ENCODE measurements around the gene CADPS. TPM values are rescaled to one million over a fixed set of nuclear protein-coding genes. Genes with fewer than 3 reads are reported as not detected.

The CADPS gene
- total and polyA plus RNA-seq, 9 of the 15 experiments (the other 6 are each of a cell fraction or from before 2014, with no cell fraction given), result not detected

GRCh38 chr3:62676689-62677271 is 198.4 kb downstream of the CADPS start:
- H2AFZ ChIP-seq (ENCODE audit: low read depth, low read length), result no peak overlapping the region
- TF ChIP-seq SMARCE1 (IDR thresholded peaks at IDR 0.05), result no peak
- TF ChIP-seq, protein P1, sequence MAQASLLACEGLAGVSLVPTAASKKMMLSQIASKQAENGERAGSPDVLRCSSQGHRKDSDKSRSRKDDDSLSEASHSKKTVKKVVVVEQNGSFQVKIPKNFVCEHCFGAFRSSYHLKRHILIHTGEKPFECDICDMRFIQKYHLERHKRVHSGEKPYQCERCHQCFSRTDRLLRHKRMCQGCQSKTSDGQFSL (CRISPR knock-in tag; IDR thresholded peaks at IDR 0.05), result no peak
- TF ChIP-seq, protein P1 (tag; IDR thresholded peaks at IDR 0.05), result no peak
- TF ChIP-seq BDP1 (IDR thresholded peaks at IDR 0.05; ENCODE audit: insufficient read depth, insufficient read length), result no peak
- TF ChIP-seq SIX5 (IDR thresholded peaks at IDR 0.05; ENCODE audit: borderline replicate concordance in 1 of 2, insufficient read depth in 1 of 2, low read depth in 1 of 2, low read length in 2 of 2), result no peak
- TF ChIP-seq, protein P2, sequence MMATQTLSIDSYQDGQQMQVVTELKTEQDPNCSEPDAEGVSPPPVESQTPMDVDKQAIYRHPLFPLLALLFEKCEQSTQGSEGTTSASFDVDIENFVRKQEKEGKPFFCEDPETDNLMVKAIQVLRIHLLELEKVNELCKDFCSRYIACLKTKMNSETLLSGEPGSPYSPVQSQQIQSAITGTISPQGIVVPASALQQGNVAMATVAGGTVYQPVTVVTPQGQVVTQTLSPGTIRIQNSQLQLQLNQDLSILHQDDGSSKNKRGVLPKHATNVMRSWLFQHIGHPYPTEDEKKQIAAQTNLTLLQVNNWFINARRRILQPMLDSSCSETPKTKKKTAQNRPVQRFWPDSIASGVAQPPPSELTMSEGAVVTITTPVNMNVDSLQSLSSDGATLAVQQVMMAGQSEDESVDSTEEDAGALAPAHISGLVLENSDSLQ (IDR thresholded peaks at IDR 0.05), result no peak
- no peak for TF ChIP-seq ZEB2 (IDR thresholded peaks at IDR 0.05)
- TF ChIP-seq, protein P3, sequence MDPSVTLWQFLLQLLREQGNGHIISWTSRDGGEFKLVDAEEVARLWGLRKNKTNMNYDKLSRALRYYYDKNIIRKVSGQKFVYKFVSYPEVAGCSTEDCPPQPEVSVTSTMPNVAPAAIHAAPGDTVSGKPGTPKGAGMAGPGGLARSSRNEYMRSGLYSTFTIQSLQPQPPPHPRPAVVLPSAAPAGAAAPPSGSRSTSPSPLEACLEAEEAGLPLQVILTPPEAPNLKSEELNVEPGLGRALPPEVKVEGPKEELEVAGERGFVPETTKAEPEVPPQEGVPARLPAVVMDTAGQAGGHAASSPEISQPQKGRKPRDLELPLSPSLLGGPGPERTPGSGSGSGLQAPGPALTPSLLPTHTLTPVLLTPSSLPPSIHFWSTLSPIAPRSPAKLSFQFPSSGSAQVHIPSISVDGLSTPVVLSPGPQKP (CRISPR knock-in tag; IDR thresholded peaks at IDR 0.05), result no peak
- no peak for TF ChIP-seq ZNF57 (CRISPR knock-in tag; IDR thresholded peaks at IDR 0.05)
- TF ChIP-seq KAT7 (CRISPR knock-in tag; IDR thresholded peaks at IDR 0.05; ENCODE audit: borderline replicate concordance), result no peak
- no peak for TF ChIP-seq MCM5 (IDR thresholded peaks at IDR 0.05; ENCODE audit: low read depth)
- no peak for TF ChIP-seq HINFP (tag; conservative IDR thresholded peaks at IDR 0.05; ENCODE audit: low read depth)
- no peak for TF ChIP-seq POLR3G (IDR thresholded peaks at IDR 0.05; ENCODE audit: extremely low read depth, insufficient read length, insufficient replicate concordance)
- TF ChIP-seq ZNF280B (CRISPR knock-in tag; IDR thresholded peaks at IDR 0.05), result no peak
- no peak for TF ChIP-seq DPF2 (IDR thresholded peaks at IDR 0.05)
- no peak for TF ChIP-seq TFAP4 (CRISPR knock-in tag; IDR thresholded peaks at IDR 0.05; ENCODE audit: borderline replicate concordance)

More at GRCh38 chr3:62676689-62677271, 198.4 kb downstream of the CADPS start:
- Histone ChIP-seq H3K9me3 (replicated peaks; ENCODE audit: control insufficient read depth, insufficient read depth, low read depth, low read length) (no peaks in the 10 kb centered on the region), H3K9me1 (ENCODE audit: control insufficient read depth, insufficient read depth, low read length) (no peaks in the 10 kb centered on the region), H3K4me2 (ENCODE audit: insufficient read depth, low read length) (no peak overlapping the region), H3K27me3 (ENCODE audit: control insufficient read depth in 2 of 2, insufficient read depth in 2 of 2, low read length in 2 of 2) (no peaks in the 10 kb centered on the region), H3K9ac (ENCODE audit: insufficient read depth in 1 of 2, low read depth in 2 of 2, low read length in 2 of 2) (no peak overlapping the region), H3K4me3 (no peak overlapping the region), H3K79me2 (ENCODE audit: control insufficient read depth, insufficient read depth, low read length) (no peaks in the 10 kb centered on the region), H3K36me3 (ENCODE audit: control insufficient read depth, insufficient read depth, low read length) (no peaks in the 10 kb centered on the region), H3K27ac (ENCODE audit: extremely low read depth, low read depth, low read length) (no peak overlapping the region), H3K4me1 (replicated peaks in 1 of 2; ENCODE audit: control insufficient read depth in 2 of 2, insufficient read depth in 2 of 2, low read length in 2 of 2) (no peaks in the 10 kb centered on the region), H4K20me1 (replicated peaks; ENCODE audit: control insufficient read depth, insufficient read depth, low read length) (no peaks in the 10 kb centered on the region)
- ATAC-seq, result no peak
- WGBS (ENCODE audit: insufficient coverage, low coverage, missing lambda C conversion rate), result 0% methylated on average over 3 of the region's 3 CpGs
- CTCF ChIA-PET (ENCODE audit: low intra/inter-chr PET ratio), result no interaction called here
- no peak for DNase-seq (ENCODE audit: extremely low read depth in 1 of 4, low spot score in 3 of 4)
- no peak for FAIRE-seq
- POLR2A ChIA-PET, result interaction anchor here (0.8 kb wide), 1 partner anchor 9 kb away, joined by 4 read pairs; no protein-coding TSS in a partner anchor
- intact Hi-C loops (cut with micrococcal nuclease) (no loop called here), in situ Hi-C loops (cut with MboI) (no loop called here)
- BruUV-seq (replicated peaks), result no TSS peak

Measured in K562 (cell line).